ENCODE measurements around the gene ZNF592. TPM values are rescaled to one million over a fixed set of nuclear protein-coding genes. Genes with fewer than 3 reads are reported as not detected.

ZNF592 gene
- polyA plus RNA-seq, 4 donors, result 7.6 to 23.5 (median 12.4) TPM

- no peaks in the 10 kb centered on the region for H3K27me3 ChIP-seq (ENCODE audit: control insufficient read depth in 3 of 3, insufficient read depth in 3 of 3, low read length in 3 of 3)
- 81 to 94% (median 83%) methylated on average over 3 of the region's 3 CpGs for WGBS, 3 donors
Measured at GRCh38 chr15:84773716-84774115, 25.3 kb downstream of the ZNF592 start.

GRCh38 chr15:84775867-84776449 lies 27.6 kb downstream of the ZNF592 start:
- DNase-seq, result no peak
- Histone ChIP-seq H3K27me3 (ENCODE audit: control insufficient read depth in 3 of 3, insufficient read depth in 3 of 3, low read length in 3 of 3) (no peaks in the 10 kb centered on the region), H3K36me3 (ENCODE audit: control insufficient read depth in 3 of 3, insufficient read depth in 2 of 3, low read depth in 1 of 3, low read length in 3 of 3) (peaks cover 0 to 42% (median 3%) of the 10 kb centered on the region in 3 donors), H3K9me3 (ENCODE audit: control insufficient read depth in 2 of 2, insufficient read depth in 1 of 2, low read depth in 1 of 2, low read length in 1 of 2) (no peaks in the 10 kb centered on the region), H3K4me3 (ENCODE audit: low read depth in 1 of 3, low read length in 3 of 3) (no peak overlapping the region), H3K4me1 (ENCODE audit: control insufficient read depth in 3 of 3, insufficient read depth in 2 of 3, low read depth in 1 of 3, low read length in 2 of 3) (no peaks in the 10 kb centered on the region), H3K27ac (ENCODE audit: low read depth in 1 of 3, low read length in 2 of 3) (no peak overlapping the region)
- WGBS, 3 donors, result 81 to 95% (median 90%) methylated on average over 1 of the region's 1 CpG
- FAIRE-seq, result no peak

More at GRCh38 chr15:84773716-84774115, 25.3 kb downstream of the ZNF592 start:
- H3K4me3 ChIP-seq (ENCODE audit: low read depth in 1 of 3, low read length in 3 of 3), result no peak overlapping the region
- FAIRE-seq, result no peak
- DNase-seq, result no peak
- no peaks in the 10 kb centered on the region for H3K4me1 ChIP-seq (ENCODE audit: control insufficient read depth in 3 of 3, insufficient read depth in 2 of 3, low read depth in 1 of 3, low read length in 2 of 3)
- H3K36me3 ChIP-seq (ENCODE audit: control insufficient read depth in 3 of 3, insufficient read depth in 2 of 3, low read depth in 1 of 3, low read length in 3 of 3), result peaks cover 3 to 54% (median 4%) of the 10 kb centered on the region in 3 donors
- no peak overlapping the region for H3K27ac ChIP-seq (ENCODE audit: low read depth in 1 of 3, low read length in 2 of 3)
- H3K9me3 ChIP-seq (ENCODE audit: control insufficient read depth in 2 of 2, insufficient read depth in 1 of 2, low read depth in 1 of 2, low read length in 1 of 2), result no peaks in the 10 kb centered on the region

- H3K9me3 ChIP-seq (ENCODE audit: control insufficient read depth in 2 of 2, insufficient read depth in 1 of 2, low read depth in 1 of 2, low read length in 1 of 2), result no peaks in the 10 kb centered on the region
Measured at GRCh38 chr15:84778194-84778593, 29.8 kb downstream of the ZNF592 start.

GRCh38 chr15:84780492-84780891 lies 32.1 kb downstream of the ZNF592 start:
- no peak overlapping the region for H3K4me3 ChIP-seq (ENCODE audit: low read depth in 1 of 3, low read length in 3 of 3)
- no peaks in the 10 kb centered on the region for H3K27me3 ChIP-seq (ENCODE audit: control insufficient read depth in 3 of 3, insufficient read depth in 3 of 3, low read length in 3 of 3)
- no peak overlapping the region for H3K27ac ChIP-seq (ENCODE audit: low read depth in 1 of 3, low read length in 2 of 3)
- no peak for FAIRE-seq
- WGBS, 3 donors, result 90 to 93% (median 92%) methylated on average over 3 of the region's 3 CpGs
- no peaks in the 10 kb centered on the region for H3K9me3 ChIP-seq (ENCODE audit: control insufficient read depth in 2 of 2, insufficient read depth in 1 of 2, low read depth in 1 of 2, low read length in 1 of 2)
- no peak for DNase-seq
- peaks cover 6 to 58% (median 19%) of the 10 kb centered on the region in 3 donors for H3K36me3 ChIP-seq (ENCODE audit: control insufficient read depth in 3 of 3, insufficient read depth in 2 of 3, low read depth in 1 of 3, low read length in 3 of 3)
- no peaks in the 10 kb centered on the region for H3K4me1 ChIP-seq (ENCODE audit: control insufficient read depth in 3 of 3, insufficient read depth in 2 of 3, low read depth in 1 of 3, low read length in 2 of 3)

More at GRCh38 chr15:84778194-84778593, 29.8 kb downstream of the ZNF592 start:
- no peaks in the 10 kb centered on the region for H3K27me3 ChIP-seq (ENCODE audit: control insufficient read depth in 3 of 3, insufficient read depth in 3 of 3, low read length in 3 of 3)
- no peaks in the 10 kb centered on the region for H3K4me1 ChIP-seq (ENCODE audit: control insufficient read depth in 3 of 3, insufficient read depth in 2 of 3, low read depth in 1 of 3, low read length in 2 of 3)
- H3K36me3 ChIP-seq (ENCODE audit: control insufficient read depth in 3 of 3, insufficient read depth in 2 of 3, low read depth in 1 of 3, low read length in 3 of 3), result peaks cover 7 to 46% (median 10%) of the 10 kb centered on the region in 3 donors
- FAIRE-seq (no peak), DNase-seq (no peak)
- 88 to 91% (median 90%) methylated on average over 11 to 13 of the region's 13 CpGs for WGBS, 3 donors
- H3K27ac ChIP-seq (ENCODE audit: low read depth in 1 of 3, low read length in 2 of 3), result no peak overlapping the region
- no peak overlapping the region for H3K4me3 ChIP-seq (ENCODE audit: low read depth in 1 of 3, low read length in 3 of 3)

GRCh38 chr15:84781495-84781894 lies 33.1 kb downstream of the ZNF592 start:
- Histone ChIP-seq H3K27ac (ENCODE audit: low read depth in 1 of 3, low read length in 2 of 3) (no peak overlapping the region), H3K4me3 (ENCODE audit: low read depth in 1 of 3, low read length in 3 of 3) (no peak overlapping the region), H3K36me3 (ENCODE audit: control insufficient read depth in 3 of 3, insufficient read depth in 2 of 3, low read depth in 1 of 3, low read length in 3 of 3) (peaks cover 8 to 60% (median 19%) of the 10 kb centered on the region in 3 donors), H3K9me3 (ENCODE audit: control insufficient read depth in 2 of 2, insufficient read depth in 1 of 2, low read depth in 1 of 2, low read length in 1 of 2) (no peaks in the 10 kb centered on the region), H3K27me3 (ENCODE audit: control insufficient read depth in 3 of 3, insufficient read depth in 3 of 3, low read length in 3 of 3) (no peaks in the 10 kb centered on the region), H3K4me1 (ENCODE audit: control insufficient read depth in 3 of 3, insufficient read depth in 2 of 3, low read depth in 1 of 3, low read length in 2 of 3) (peaks cover 0 to 4% (median 0%) of the 10 kb centered on the region in 3 donors)
- DNase-seq (no peak), FAIRE-seq (no peak)
- WGBS, 3 donors, result 94 to 100% (median 100%) methylated on average over 1 of the region's 1 CpG

- DNase-seq, result no peak
- H3K27ac ChIP-seq (ENCODE audit: low read depth in 1 of 3, low read length in 2 of 3), result no peak overlapping the region
- H3K9me3 ChIP-seq (ENCODE audit: control insufficient read depth in 2 of 2, insufficient read depth in 1 of 2, low read depth in 1 of 2, low read length in 1 of 2), result no peaks in the 10 kb centered on the region
- no peak overlapping the region for H3K4me3 ChIP-seq (ENCODE audit: low read depth in 1 of 3, low read length in 3 of 3)
- H3K36me3 ChIP-seq (ENCODE audit: control insufficient read depth in 3 of 3, insufficient read depth in 2 of 3, low read depth in 1 of 3, low read length in 3 of 3), result peaks cover 8 to 64% (median 19%) of the 10 kb centered on the region in 3 donors
- no peaks in the 10 kb centered on the region for H3K27me3 ChIP-seq (ENCODE audit: control insufficient read depth in 3 of 3, insufficient read depth in 3 of 3, low read length in 3 of 3)
- no peak for FAIRE-seq
- peaks cover 0 to 4% (median 0%) of the 10 kb centered on the region in 3 donors for H3K4me1 ChIP-seq (ENCODE audit: control insufficient read depth in 3 of 3, insufficient read depth in 2 of 3, low read depth in 1 of 3, low read length in 2 of 3)
Measured at GRCh38 chr15:84782346-84782745, 34.0 kb downstream of the ZNF592 start.

- H3K27me3 ChIP-seq (ENCODE audit: control insufficient read depth in 3 of 3, insufficient read depth in 3 of 3, low read length in 3 of 3), result no peaks in the 10 kb centered on the region
- WGBS, 3 donors, result 87 to 93% (median 88%) methylated on average over 12 of the region's 12 CpGs
Measured at GRCh38 chr15:84783493-84784251, 35.3 kb downstream of the ZNF592 start.

GRCh38 chr15:84784262-84784661 lies 35.9 kb downstream of the ZNF592 start:
- peaks cover 0 to 4% (median 0%) of the 10 kb centered on the region in 3 donors for H3K4me1 ChIP-seq (ENCODE audit: control insufficient read depth in 3 of 3, insufficient read depth in 2 of 3, low read depth in 1 of 3, low read length in 2 of 3)
- no peak overlapping the region for H3K27ac ChIP-seq (ENCODE audit: low read depth in 1 of 3, low read length in 2 of 3)
- no peaks in the 10 kb centered on the region for H3K9me3 ChIP-seq (ENCODE audit: control insufficient read depth in 2 of 2, insufficient read depth in 1 of 2, low read depth in 1 of 2, low read length in 1 of 2)
- 93 to 96% (median 94%) methylated on average over 17 of the region's 17 CpGs for WGBS, 3 donors
- no peak overlapping the region for H3K4me3 ChIP-seq (ENCODE audit: low read depth in 1 of 3, low read length in 3 of 3)
- no peaks in the 10 kb centered on the region for H3K27me3 ChIP-seq (ENCODE audit: control insufficient read depth in 3 of 3, insufficient read depth in 3 of 3, low read length in 3 of 3)
- H3K36me3 ChIP-seq (ENCODE audit: control insufficient read depth in 3 of 3, insufficient read depth in 2 of 3, low read depth in 1 of 3, low read length in 3 of 3), result peaks cover 8 to 58% (median 19%) of the 10 kb centered on the region in 3 donors
- DNase-seq (no peak), FAIRE-seq (no peak)

More at GRCh38 chr15:84783493-84784251, 35.3 kb downstream of the ZNF592 start:
- Histone ChIP-seq H3K9me3 (ENCODE audit: control insufficient read depth in 2 of 2, insufficient read depth in 1 of 2, low read depth in 1 of 2, low read length in 1 of 2) (no peaks in the 10 kb centered on the region), H3K36me3 (ENCODE audit: control insufficient read depth in 3 of 3, insufficient read depth in 2 of 3, low read depth in 1 of 3, low read length in 3 of 3) (peaks cover 8 to 56% (median 19%) of the 10 kb centered on the region in 3 donors), H3K4me3 (ENCODE audit: low read depth in 1 of 3, low read length in 3 of 3) (no peak overlapping the region), H3K27ac (ENCODE audit: low read depth in 1 of 3, low read length in 2 of 3) (no peak overlapping the region), H3K4me1 (ENCODE audit: control insufficient read depth in 3 of 3, insufficient read depth in 2 of 3, low read depth in 1 of 3, low read length in 2 of 3) (peaks cover 0 to 4% (median 0%) of the 10 kb centered on the region in 3 donors)
- FAIRE-seq (no peak), DNase-seq (no peak)

All from small intestine (tissue), 7 donors.